T-cell (primary cell): ENCODE data around the gene FADS6. TPM values are rescaled to one million over a fixed set of nuclear protein-coding genes. Genes with fewer than 3 reads are reported as not detected.

Source experiments
- ATAC-seq, 4 experiments: fragments of 200-7000 bp in 3 of 4; fragments of 150-1000 bp in 1 of 4; cut with Tn5 transposase; replicated peaks in 1 of 4; 1 replicate in 3 of 4; 2 replicates in 1 of 4; pipeline ENCODE4 v1.10.0; 2021; ENCODE audit warnings: moderate library complexity in 3 of 4, mild to moderate bottlenecking in 2 of 4, moderate number of reproducible peaks in 1 of 4
- CTCF ChIA-PET, 2 donors: fragments of 300-600 bp; sonication (Branson Sonifier 250); formaldehyde crosslinking; loops; one replicate each; lab custom pipeline; 2022; ENCODE audit warnings: antibody characterized with exemption in 2 of 2; lab: Charles Lee
- POLR2A ChIA-PET, 2 donors: fragments of 300-600 bp; sonication (Branson Sonifier 250); formaldehyde crosslinking; loops; one replicate each; lab custom pipeline; 2022; ENCODE audit warnings: antibody characterized with exemption in 2 of 2; lab: Charles Lee
- DNase-seq, 35 experiments: peaks; one replicate each; pipeline versions ENCODE4 v3.0.0 to v3.0.0-alpha.2; 2013 to 2023
- H3K27ac ChIP-seq: one replicate; pipeline ENCODE4 v1.5.1; 2013; ENCODE audit warnings: low read length
- H3K27me3 ChIP-seq, 2 experiments: replicated peaks in 1 of 2; 1 replicate in 1 of 2; 2 replicates in 1 of 2; pipeline versions ENCODE4 v1.6.1 to v1.7.0; 2013; ENCODE audit warnings: low read length in 1 of 2, mixed read lengths in 1 of 2; ENCODE audit not compliant: control insufficient read depth in 2 of 2, insufficient read depth in 2 of 2; ENCODE audit errors: extremely low read depth in 1 of 2
- H3K36me3 ChIP-seq, 2 donors: 1 replicate in 1 of 2; 2 replicates in 1 of 2; pipeline versions ENCODE4 v1.6.1 to v1.7.0; 2013; ENCODE audit warnings: low read length in 1 of 2; ENCODE audit not compliant: control insufficient read depth in 2 of 2, insufficient read depth in 1 of 2; ENCODE audit errors: extremely low read depth in 1 of 2
- H3K4me1 ChIP-seq, 2 experiments: 1 replicate in 1 of 2; 2 replicates in 1 of 2; pipeline versions ENCODE4 v1.6.1 to v1.7.0; 2013; ENCODE audit warnings: low read length in 2 of 2, mixed read lengths in 1 of 2; ENCODE audit not compliant: insufficient read depth in 2 of 2, control insufficient read depth in 1 of 2; ENCODE audit errors: extremely low read depth in 1 of 2
- H3K4me3 ChIP-seq, 2 donors: 1 replicate in 1 of 2; 2 replicates in 1 of 2; pipeline versions ENCODE4 v1.5.1 to v1.7.0; 2013; ENCODE audit warnings: mild to moderate bottlenecking in 2 of 2, low read length in 1 of 2, moderate library complexity in 1 of 2; ENCODE audit not compliant: control insufficient read depth in 1 of 2; ENCODE audit errors: extremely low read depth in 1 of 2
- H3K9me3 ChIP-seq: 2 replicates; pipeline ENCODE4 v1.7.0; 2013
- H3K27ac Mint-ChIP-seq, 2 donors: one replicate each; pipeline ENCODE4 v1.8.0; 2020 to 2021; ENCODE audit warnings: mild to moderate bottlenecking in 2 of 2, mixed read lengths in 2 of 2
- H3K27me3 Mint-ChIP-seq, 2 donors: one replicate each; pipeline ENCODE4 v1.8.0; 2021 to 2022; ENCODE audit warnings: mixed read lengths in 2 of 2
- H3K36me3 Mint-ChIP-seq: one replicate; pipeline ENCODE4 v1.8.0; 2021; ENCODE audit warnings: mixed read lengths
- H3K4me1 Mint-ChIP-seq, 3 donors: one replicate each; pipeline ENCODE4 v1.8.0; 2020 to 2022; ENCODE audit warnings: mixed read lengths in 3 of 3, mild to moderate bottlenecking in 1 of 3
- H3K4me3 Mint-ChIP-seq, 3 donors: one replicate each; pipeline ENCODE4 v1.8.0; 2020 to 2022; ENCODE audit warnings: mild to moderate bottlenecking in 3 of 3, mixed read lengths in 3 of 3, moderate library complexity in 3 of 3
- H3K9me3 Mint-ChIP-seq, 3 donors: one replicate each; pipeline ENCODE4 v1.8.0; 2020 to 2022; ENCODE audit warnings: mixed read lengths in 3 of 3
- WGBS: methylation state at CpG from one replicate; pipeline ENCODE4 v1.1.5; 2013; ENCODE audit warnings: missing lambda C conversion rate; ENCODE audit not compliant: insufficient coverage; 5-methylcytosine and 5-hydroxymethylcytosine counted together
- total RNA-seq, 35 experiments: library from RNA in 6 of 35; stranded (reverse) in 6 of 35; fragments of 120-200 nt in 1 of 35; gene quantifications; one replicate each; pipeline versions ENCODE4 v1.2.1 to v1.2.4 and lab custom pipeline; 2013 to 2026

FADS6 gene
- total RNA-seq, 5 donors from 2014 or later (not counting 1 experiment from before 2014, with no cell fraction given) = not detected

GRCh38 chr17:74840989-74841666 lies 52.3 kb downstream of the FADS6 start:
- Histone ChIP-seq H3K27me3 (peaks cover 0 to 24% of the 10 kb centered on the region in 2 experiments), H3K4me3 (no peak overlapping the region), H3K4me1 (peaks cover 0 to 17% of the 10 kb centered on the region in 2 experiments), H3K36me3 (peaks cover 11 to 18% of the 10 kb centered on the region in 2 donors), H3K9me3 (no peaks in the 10 kb centered on the region), H3K27ac (no peak overlapping the region)
- Mint-ChIP-seq H3K4me1 (peaks cover 15 to 21% (median 16%) of the 10 kb centered on the region in 3 donors), H3K9me3 (no peaks in the 10 kb centered on the region), H3K27ac (peak overlapping the region in 1 of 2 donors; percentile 7), H3K27me3 (peaks cover 11 to 13% of the 10 kb centered on the region in 2 donors), H3K4me3 (peak overlapping the region in 1 of 3 donors; percentile 32), H3K36me3 (peaks cover 25% of the 10 kb centered on the region)
- ATAC-seq (no peak), DNase-seq (no peak)
- POLR2A ChIA-PET = no interaction called here
- 38% methylated on average over 12 of the region's 13 CpGs for WGBS
- CTCF ChIA-PET = no interaction called here

DNA sequence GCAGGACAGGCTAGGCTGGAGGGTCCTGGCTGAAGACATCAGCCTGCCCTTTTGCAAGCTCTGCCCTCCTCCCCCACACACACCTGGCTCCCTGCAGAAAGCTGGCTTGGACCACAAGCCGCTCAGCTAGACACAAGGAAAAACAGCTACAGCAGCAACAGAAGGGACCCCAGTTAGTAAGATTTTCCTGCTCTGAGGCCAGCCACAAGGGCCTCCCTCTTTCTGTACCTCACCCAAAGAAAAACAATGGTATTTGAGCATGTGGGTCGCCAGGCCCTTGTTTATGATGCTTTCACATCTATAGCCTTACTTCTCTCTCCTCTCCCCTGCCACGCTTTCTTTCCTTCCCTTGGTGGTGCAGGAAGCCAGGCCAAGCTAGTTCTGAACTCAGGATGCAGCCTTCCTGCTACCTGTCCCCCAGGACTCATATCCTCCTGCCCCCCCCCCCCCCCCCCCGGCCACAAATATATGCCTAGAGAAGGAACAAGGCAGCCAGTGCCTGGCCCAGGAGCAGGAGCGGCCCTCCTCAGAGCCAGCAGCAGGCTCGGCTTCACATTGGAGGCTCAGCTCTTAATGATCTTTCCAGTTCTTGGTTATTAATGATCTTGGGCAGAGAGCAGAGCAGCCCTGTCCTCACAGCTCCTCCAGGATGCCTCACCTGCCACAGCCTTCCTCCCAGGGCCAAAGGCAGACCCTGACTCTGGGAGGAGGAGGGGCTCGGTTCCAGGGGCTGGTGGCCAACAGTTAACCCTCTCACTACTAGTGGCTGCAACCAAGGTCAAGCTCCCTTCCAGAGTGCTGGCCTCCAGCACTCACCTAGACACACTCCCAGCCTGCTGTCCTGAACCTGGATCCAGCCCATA lies 53.2 kb downstream of the FADS6 start:
- Histone ChIP-seq H3K27ac (no peak overlapping the region), H3K4me1 (peaks cover 0 to 17% of the 10 kb centered on the region in 2 experiments), H3K4me3 (no peak overlapping the region), H3K27me3 (peaks cover 0 to 19% of the 10 kb centered on the region in 2 experiments), H3K36me3 (peaks cover 15 to 23% of the 10 kb centered on the region in 2 donors), H3K9me3 (no peaks in the 10 kb centered on the region)
- Mint-ChIP-seq H3K27ac (no peak overlapping the region), H3K4me1 (peaks cover 15 to 21% (median 16%) of the 10 kb centered on the region in 3 donors), H3K9me3 (no peaks in the 10 kb centered on the region), H3K36me3 (peaks cover 30% of the 10 kb centered on the region), H3K4me3 (no peak overlapping the region), H3K27me3 (peaks cover 11 to 13% of the 10 kb centered on the region in 2 donors)
- POLR2A ChIA-PET = no interaction called here
- CTCF ChIA-PET = interaction anchor here in 1 of 2 donors (0.6 kb wide), 2 partner anchors 14 to 67 kb away, joined by 3 to 4 read pairs; no protein-coding TSS in a partner anchor
- WGBS = 84% methylated on average over 2 of the region's 7 CpGs
- ATAC-seq (no peak), DNase-seq (no peak)

DNA sequence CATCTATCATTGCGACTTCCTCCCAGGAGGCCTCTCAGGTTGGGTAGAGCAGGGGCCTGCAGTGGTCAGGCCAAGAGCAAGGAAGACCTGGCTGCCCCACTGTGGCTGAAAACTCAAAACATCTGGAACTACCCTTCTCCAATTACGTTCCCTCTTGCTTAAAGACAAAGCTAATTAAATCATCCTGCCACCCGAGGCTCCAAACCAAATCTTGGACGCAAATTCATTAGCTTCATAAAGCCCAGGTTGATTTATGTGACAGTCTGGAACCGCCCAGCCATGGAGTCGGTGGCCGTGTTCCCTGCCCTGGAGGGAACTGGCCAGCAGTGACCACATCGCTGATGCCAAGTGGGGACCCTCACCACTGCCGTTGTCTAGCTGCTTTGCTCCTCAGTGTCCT lies 55.2 kb downstream of the FADS6 start:
- POLR2A ChIA-PET = no interaction called here
- Mint-ChIP-seq H3K4me3 (no peak overlapping the region), H3K9me3 (no peaks in the 10 kb centered on the region), H3K4me1 (peaks cover 15 to 21% (median 16%) of the 10 kb centered on the region in 3 donors), H3K27me3 (peaks cover 6 to 11% of the 10 kb centered on the region in 2 donors), H3K27ac (no peak overlapping the region), H3K36me3 (peaks cover 28% of the 10 kb centered on the region)
- no peaks in the 10 kb centered on the region for H3K9me3 ChIP-seq
- DNase-seq = no peak
- no peak for ATAC-seq
- 95% methylated on average over 9 of the region's 9 CpGs for WGBS
- CTCF ChIA-PET = interaction anchor here in 1 of 2 donors (1.4 kb wide), 1 partner anchor 24 kb away, joined by 3 read pairs; no protein-coding TSS in a partner anchor
- no peak overlapping the region for H3K4me3 ChIP-seq
- peaks cover 15 to 28% of the 10 kb centered on the region in 2 donors for H3K36me3 ChIP-seq
- H3K27me3 ChIP-seq = peaks cover 0 to 16% of the 10 kb centered on the region in 2 experiments
- H3K4me1 ChIP-seq = peaks cover 0 to 17% of the 10 kb centered on the region in 2 experiments
- H3K27ac ChIP-seq = no peak overlapping the region

GRCh38 chr17:74836691-74837467 lies 56.6 kb downstream of the FADS6 start:
- DNase-seq (no peak), ATAC-seq (no peak)
- ChIA-PET CTCF (no interaction called here), POLR2A (no interaction called here)
- Mint-ChIP-seq H3K27me3 (peaks cover 4 to 8% of the 10 kb centered on the region in 2 donors), H3K27ac (no peak overlapping the region), H3K9me3 (no peaks in the 10 kb centered on the region), H3K4me1 (peaks cover 10 to 19% (median 13%) of the 10 kb centered on the region in 3 donors), H3K4me3 (no peak overlapping the region), H3K36me3 (peaks cover 31% of the 10 kb centered on the region)
- 88% methylated on average over 19 of the region's 19 CpGs for WGBS
- Histone ChIP-seq H3K4me3 (no peak overlapping the region), H3K27me3 (peaks cover 0 to 9% of the 10 kb centered on the region in 2 experiments), H3K27ac (no peak overlapping the region), H3K9me3 (no peaks in the 10 kb centered on the region), H3K36me3 (peaks cover 15 to 28% of the 10 kb centered on the region in 2 donors), H3K4me1 (peaks cover 0 to 9% of the 10 kb centered on the region in 2 experiments)

GRCh38 chr17:74836191-74836590 lies 57.2 kb downstream of the FADS6 start:
- Mint-ChIP-seq H3K27ac (no peak overlapping the region), H3K4me1 (peaks cover 8 to 12% (median 10%) of the 10 kb centered on the region in 3 donors), H3K36me3 (peaks cover 29% of the 10 kb centered on the region), H3K27me3 (peaks cover 0 to 5% of the 10 kb centered on the region in 2 donors), H3K9me3 (no peaks in the 10 kb centered on the region), H3K4me3 (peak overlapping the region in 1 of 3 donors; percentile 1)
- DNase-seq = no peak
- POLR2A ChIA-PET = no interaction called here
- Histone ChIP-seq H3K36me3 (peaks cover 15 to 28% of the 10 kb centered on the region in 2 donors), H3K27ac (no peak overlapping the region), H3K9me3 (no peaks in the 10 kb centered on the region), H3K4me3 (no peak overlapping the region), H3K4me1 (peaks cover 0 to 8% of the 10 kb centered on the region in 2 experiments), H3K27me3 (peaks cover 0 to 2% of the 10 kb centered on the region in 2 experiments)
- CTCF ChIA-PET = no interaction called here
- WGBS = 94% methylated on average over 25 of the region's 26 CpGs
- no peak for ATAC-seq
